OCI-LY1 (cell line): Measurements from ENCODE around the gene ADAMTSL3.

Experiments used
- H2AFZ ChIP-seq: fragments of 200-600 bp; sonication (generic), shearing (Covaris generic); 2 replicates; pipeline ENCODE4 v1.6.0; 2014; ENCODE audit warnings: antibody characterized with exemption, mild to moderate bottlenecking, low read length
- H3F3A ChIP-seq: fragments of 200-600 bp; sonication (generic), shearing (Covaris generic); 2 replicates; pipeline ENCODE4 v1.6.0; 2014; ENCODE audit warnings: mild to moderate bottlenecking, antibody characterized with exemption, low read length, moderate library complexity; ENCODE audit not compliant: insufficient read depth
- H3K27ac ChIP-seq: fragments of 200-600 bp; sonication (generic); 2 replicates; pipeline ENCODE4 v1.5.1; 2014; ENCODE audit warnings: low read length, mixed run types, mild to moderate bottlenecking, low read depth; ENCODE audit not compliant: poor library complexity, severe bottlenecking
- H3K27me3 ChIP-seq: fragments of 200-600 bp; sonication (generic); 2 replicates; pipeline ENCODE4 v1.6.0; 2014; ENCODE audit warnings: antibody characterized with exemption, mild to moderate bottlenecking, low read length, moderate library complexity; ENCODE audit not compliant: insufficient read depth
- H3K36me3 ChIP-seq: fragments of 200-600 bp; sonication (generic); 2 replicates; pipeline ENCODE4 v1.6.1; 2014; ENCODE audit warnings: mild to moderate bottlenecking, antibody characterized with exemption, low read length, moderate library complexity, mixed read lengths; ENCODE audit not compliant: insufficient read depth
- H3K4me1 ChIP-seq: fragments of 200-600 bp; sonication (generic); 2 replicates; pipeline ENCODE4 v1.5.1; 2014; ENCODE audit warnings: mild to moderate bottlenecking, low read length, moderate library complexity; ENCODE audit not compliant: insufficient read depth, severe bottlenecking
- H3K4me2 ChIP-seq: fragments of 200-600 bp; sonication (generic), shearing (Covaris generic); 2 replicates; pipeline ENCODE4 v1.6.1; 2014; ENCODE audit warnings: low read length
- H3K4me3 ChIP-seq: fragments of 200-600 bp; sonication (generic); 2 replicates; pipeline ENCODE4 v1.5.1; 2014; ENCODE audit warnings: low read length, low read depth, mild to moderate bottlenecking, mixed read lengths; ENCODE audit not compliant: poor library complexity, severe bottlenecking
- H3K79me2 ChIP-seq: fragments of 200-600 bp; shearing (Covaris generic); 2 replicates; pipeline ENCODE4 v1.6.1; 2016; ENCODE audit warnings: mixed run types, low read length, mixed read lengths; ENCODE audit not compliant: insufficient read depth
- H3K9ac ChIP-seq: fragments of 200-600 bp; sonication (generic), shearing (Covaris generic); 2 replicates; pipeline ENCODE4 v1.6.1; 2014; ENCODE audit warnings: mild to moderate bottlenecking, low read length, mixed read lengths
- H3K9me2 ChIP-seq: fragments of 200-600 bp; sonication (generic), shearing (Covaris generic); 2 replicates; pipeline ENCODE4 v1.6.1; 2014; ENCODE audit warnings: low read depth, mild to moderate bottlenecking, low read length, mixed read lengths
- H3K9me3 ChIP-seq: fragments of 200-600 bp; shearing (Covaris generic); 2 replicates; pipeline ENCODE4 v1.6.1; 2014; ENCODE audit warnings: low read length, mixed read lengths
- H4K20me1 ChIP-seq: fragments of 200-600 bp; sonication (generic), shearing (Covaris generic); 2 replicates; pipeline ENCODE4 v1.6.0; 2016; ENCODE audit warnings: mild to moderate bottlenecking, low read length; ENCODE audit not compliant: insufficient read depth
- CTCF ChIP-seq: fragments of 200-600 bp; sonication (generic), shearing (Covaris generic); IDR thresholded peaks from 2 replicates; pipeline ENCODE4 v1.5.1; 2017; ENCODE audit warnings: mild to moderate bottlenecking, antibody characterized with exemption, low read length, moderate library complexity, mixed read lengths
- EZH2 ChIP-seq: fragments of 200-600 bp; sonication (generic), shearing (Covaris generic); IDR thresholded peaks from 2 replicates; pipeline ENCODE4 v1.8.0; 2017; ENCODE audit warnings: borderline replicate concordance, mixed run types, mild to moderate bottlenecking, antibody characterized with exemption, low read length, moderate library complexity, mixed read lengths

ADAMTSL3 gene

GRCh38 chr15:83708328-83708727 is 54.4 kb downstream of the ADAMTSL3 start:
- no peak for TF ChIP-seq CTCF
- TF ChIP-seq EZH2, result no peak
- no peak overlapping the region for H3K4me3 ChIP-seq
- H3F3A ChIP-seq, result no peaks in the 10 kb centered on the region
- no peaks in the 10 kb centered on the region for H3K4me1 ChIP-seq
- H3K27ac ChIP-seq, result no peak overlapping the region
- H4K20me1 ChIP-seq, result no peaks in the 10 kb centered on the region
- H3K9me3 ChIP-seq, result no peaks in the 10 kb centered on the region
- no peak overlapping the region for H2AFZ ChIP-seq
- no peaks in the 10 kb centered on the region for H3K79me2 ChIP-seq
- no peak overlapping the region for H3K4me2 ChIP-seq
- no peaks in the 10 kb centered on the region for H3K36me3 ChIP-seq
- H3K27me3 ChIP-seq, result no peaks in the 10 kb centered on the region
- H3K9ac ChIP-seq, result no peak overlapping the region
- H3K9me2 ChIP-seq, result no peaks in the 10 kb centered on the region

- no peaks in the 10 kb centered on the region for H3K27me3 ChIP-seq
- no peak overlapping the region for H3K4me2 ChIP-seq
- H3K79me2 ChIP-seq, result no peaks in the 10 kb centered on the region
- H3K9ac ChIP-seq, result no peak overlapping the region
- H3K9me3 ChIP-seq, result no peaks in the 10 kb centered on the region
- no peaks in the 10 kb centered on the region for H3F3A ChIP-seq
- no peak overlapping the region for H3K27ac ChIP-seq
- no peaks in the 10 kb centered on the region for H3K36me3 ChIP-seq
- no peak overlapping the region for H3K4me3 ChIP-seq
- H3K9me2 ChIP-seq, result no peaks in the 10 kb centered on the region
- H4K20me1 ChIP-seq, result no peaks in the 10 kb centered on the region
- H3K4me1 ChIP-seq, result no peaks in the 10 kb centered on the region
- TF ChIP-seq EZH2 (no peak), CTCF (no peak)
- H2AFZ ChIP-seq, result no peak overlapping the region
These were observed 55.3 kb downstream of the ADAMTSL3 start for GRCh38 chr15:83709241-83709640.

GRCh38 chr15:83709811-83710210 is 55.9 kb downstream of the ADAMTSL3 start:
- H3K36me3 ChIP-seq, result no peaks in the 10 kb centered on the region
- TF ChIP-seq CTCF, result no peak
- TF ChIP-seq EZH2, result no peak
- H3K27me3 ChIP-seq, result no peaks in the 10 kb centered on the region
- H3K4me2 ChIP-seq, result no peak overlapping the region
- no peaks in the 10 kb centered on the region for H3F3A ChIP-seq
- H3K9me2 ChIP-seq, result no peaks in the 10 kb centered on the region
- H3K79me2 ChIP-seq, result no peaks in the 10 kb centered on the region
- H3K27ac ChIP-seq, result no peak overlapping the region
- H3K9ac ChIP-seq, result no peak overlapping the region
- H3K4me1 ChIP-seq, result no peaks in the 10 kb centered on the region
- H3K9me3 ChIP-seq, result no peaks in the 10 kb centered on the region
- no peak overlapping the region for H2AFZ ChIP-seq
- H3K4me3 ChIP-seq, result no peak overlapping the region
- H4K20me1 ChIP-seq, result no peaks in the 10 kb centered on the region
